SK-N-SH treated with all-trans-retinoic acid at 6 μM for 48 hours (cell line): Measurements from ENCODE around the gene ARGLU1.

Source experiments
- ARNTL ChIP-seq: fragments of 450-650 bp; formaldehyde crosslinking; IDR thresholded peaks from 2 replicates; pipeline ENCODE4 v1.5.0; 2020; ENCODE audit warnings: low read depth, mild to moderate bottlenecking, moderate library complexity, borderline replicate concordance
- CSDC2 ChIP-seq: fragments of 250-450 bp; sonication (Bioruptor Pico); IDR thresholded peaks from 2 replicates; pipeline ENCODE4 v1.5.0; 2020; ENCODE audit warnings: mild to moderate bottlenecking, moderate library complexity
- CSRNP3 ChIP-seq: fragments of 250-450 bp; sonication (Bioruptor Pico); IDR thresholded peaks from 2 replicates; pipeline ENCODE4 v1.5.1; 2021; ENCODE audit warnings: mild to moderate bottlenecking, moderate library complexity
- ESRRG ChIP-seq: fragments of 250-450 bp; sonication (Bioruptor Pico); IDR thresholded peaks from 2 replicates; pipeline ENCODE4 v1.6.1; 2021; ENCODE audit warnings: mild to moderate bottlenecking
- PATZ1 ChIP-seq: fragments of 250-450 bp; sonication (Bioruptor Pico); IDR thresholded peaks from 2 replicates; pipeline ENCODE4 v1.8.0; 2020; ENCODE audit warnings: mild to moderate bottlenecking, moderate library complexity, borderline replicate concordance
- PPARA ChIP-seq: fragments of 250-450 bp; sonication (Bioruptor Pico); IDR thresholded peaks from 2 replicates; pipeline ENCODE4 v1.5.0; 2020; ENCODE audit warnings: mild to moderate bottlenecking, borderline replicate concordance
- RARB ChIP-seq: fragments of 250-450 bp; sonication (Bioruptor Pico); IDR thresholded peaks from 2 replicates; pipeline ENCODE4 v1.8.0; 2021; ENCODE audit warnings: mild to moderate bottlenecking, moderate library complexity
- SNAI2 ChIP-seq: fragments of 250-450 bp; sonication (Bioruptor Pico); IDR thresholded peaks from 2 replicates; pipeline ENCODE4 v1.5.0; 2020; ENCODE audit warnings: mild to moderate bottlenecking, moderate library complexity
- ZFP3 ChIP-seq: fragments of 250-450 bp; sonication (Bioruptor Pico); IDR thresholded peaks from 2 replicates; pipeline ENCODE4 v1.5.0; 2020; ENCODE audit warnings: mild to moderate bottlenecking, moderate library complexity
- ZNF565 ChIP-seq: fragments of 450-650 bp; formaldehyde crosslinking; conservative IDR thresholded peaks from 2 replicates; pipeline ENCODE4 v1.5.0; 2020; ENCODE audit warnings: low read depth, mild to moderate bottlenecking, moderate library complexity
- ZNF70 ChIP-seq: fragments of 450-650 bp; formaldehyde crosslinking; IDR thresholded peaks from 2 replicates; pipeline ENCODE4 v1.5.0; 2020; ENCODE audit warnings: mild to moderate bottlenecking, moderate library complexity
- ZNF8 ChIP-seq: fragments of 450-650 bp; formaldehyde crosslinking; IDR thresholded peaks from 2 replicates; pipeline ENCODE4 v1.5.0; 2020; ENCODE audit warnings: mild to moderate bottlenecking, moderate library complexity
- TF ChIP-seq, protein P1 (sequence below): fragments of 250-450 bp; sonication (Bioruptor Pico); IDR thresholded peaks from 2 replicates; pipeline ENCODE4 v1.5.1; 2020; ENCODE audit warnings: low read depth, mild to moderate bottlenecking, moderate library complexity
- TF ChIP-seq, protein P2 (sequence below): fragments of 250-450 bp; sonication (Bioruptor Pico); IDR thresholded peaks from 2 replicates; pipeline ENCODE4 v1.5.0; 2020; ENCODE audit warnings: mild to moderate bottlenecking, moderate library complexity

- no peak for TF ChIP-seq PATZ1 (CRISPR knock-in tag)
- no peak for TF ChIP-seq ZNF8 (CRISPR knock-in tag)
- no peak for TF ChIP-seq ZNF565
- no peak for TF ChIP-seq CSRNP3 (CRISPR knock-in tag)
- TF ChIP-seq SNAI2 (CRISPR knock-in tag), result no peak
- no peak for TF ChIP-seq CSDC2
- TF ChIP-seq, protein P1, sequence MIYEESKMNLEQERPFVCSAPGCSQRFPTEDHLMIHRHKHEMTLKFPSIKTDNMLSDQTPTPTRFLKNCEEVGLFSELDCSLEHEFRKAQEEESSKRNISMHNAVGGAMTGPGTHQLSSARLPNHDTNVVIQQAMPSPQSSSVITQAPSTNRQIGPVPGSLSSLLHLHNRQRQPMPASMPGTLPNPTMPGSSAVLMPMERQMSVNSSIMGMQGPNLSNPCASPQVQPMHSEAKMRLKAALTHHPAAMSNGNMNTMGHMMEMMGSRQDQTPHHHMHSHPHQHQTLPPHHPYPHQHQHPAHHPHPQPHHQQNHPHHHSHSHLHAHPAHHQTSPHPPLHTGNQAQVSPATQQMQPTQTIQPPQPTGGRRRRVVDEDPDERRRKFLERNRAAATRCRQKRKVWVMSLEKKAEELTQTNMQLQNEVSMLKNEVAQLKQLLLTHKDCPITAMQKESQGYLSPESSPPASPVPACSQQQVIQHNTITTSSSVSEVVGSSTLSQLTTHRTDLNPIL (CRISPR knock-in tag), result no peak
- no peak for TF ChIP-seq ESRRG (CRISPR knock-in tag)
- no peak for TF ChIP-seq ARNTL (CRISPR knock-in tag)
- no peak for TF ChIP-seq ZFP3
- TF ChIP-seq, protein P2, sequence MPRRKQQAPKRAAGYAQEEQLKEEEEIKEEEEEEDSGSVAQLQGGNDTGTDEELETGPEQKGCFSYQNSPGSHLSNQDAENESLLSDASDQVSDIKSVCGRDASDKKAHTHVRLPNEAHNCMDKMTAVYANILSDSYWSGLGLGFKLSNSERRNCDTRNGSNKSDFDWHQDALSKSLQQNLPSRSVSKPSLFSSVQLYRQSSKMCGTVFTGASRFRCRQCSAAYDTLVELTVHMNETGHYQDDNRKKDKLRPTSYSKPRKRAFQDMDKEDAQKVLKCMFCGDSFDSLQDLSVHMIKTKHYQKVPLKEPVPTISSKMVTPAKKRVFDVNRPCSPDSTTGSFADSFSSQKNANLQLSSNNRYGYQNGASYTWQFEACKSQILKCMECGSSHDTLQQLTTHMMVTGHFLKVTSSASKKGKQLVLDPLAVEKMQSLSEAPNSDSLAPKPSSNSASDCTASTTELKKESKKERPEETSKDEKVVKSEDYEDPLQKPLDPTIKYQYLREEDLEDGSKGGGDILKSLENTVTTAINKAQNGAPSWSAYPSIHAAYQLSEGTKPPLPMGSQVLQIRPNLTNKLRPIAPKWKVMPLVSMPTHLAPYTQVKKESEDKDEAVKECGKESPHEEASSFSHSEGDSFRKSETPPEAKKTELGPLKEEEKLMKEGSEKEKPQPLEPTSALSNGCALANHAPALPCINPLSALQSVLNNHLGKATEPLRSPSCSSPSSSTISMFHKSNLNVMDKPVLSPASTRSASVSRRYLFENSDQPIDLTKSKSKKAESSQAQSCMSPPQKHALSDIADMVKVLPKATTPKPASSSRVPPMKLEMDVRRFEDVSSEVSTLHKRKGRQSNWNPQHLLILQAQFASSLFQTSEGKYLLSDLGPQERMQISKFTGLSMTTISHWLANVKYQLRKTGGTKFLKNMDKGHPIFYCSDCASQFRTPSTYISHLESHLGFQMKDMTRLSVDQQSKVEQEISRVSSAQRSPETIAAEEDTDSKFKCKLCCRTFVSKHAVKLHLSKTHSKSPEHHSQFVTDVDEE (CRISPR knock-in tag), result no peak
- no peak for TF ChIP-seq RARB (CRISPR knock-in tag)
- TF ChIP-seq PPARA (CRISPR knock-in tag), result no peak
- no peak for TF ChIP-seq ZNF70
These were observed 16.6 kb downstream of the ARGLU1 start for GRCh38 chr13:106551350-106551749.
